Osteocyte (in vitro differentiated cells): ENCODE measurements around the gene HUS1. TPM values are rescaled to one million over a fixed set of nuclear protein-coding genes. Genes with fewer than 3 reads are reported as not detected.
"Not testable (repeated sequence)": the region's sequence is repeated elsewhere in the genome, so short reads cannot be mapped to it uniquely, and the experiment has no call there.

Source experiments
- DNase-seq: peaks from one replicate; pipeline ENCODE4 v3.0.0; 2021; ENCODE audit warnings: mixed read lengths; ENCODE audit not compliant: unreplicated experiment; ENCODE audit errors: extremely low spot score
- H3K27ac Mint-ChIP-seq: one replicate; pipeline ENCODE4 v1.8.0; 2021; ENCODE audit warnings: mild to moderate bottlenecking, mixed read lengths; ENCODE audit not compliant: unreplicated experiment
- H3K27me3 Mint-ChIP-seq: one replicate; pipeline ENCODE4 v1.8.0; 2021; ENCODE audit warnings: mixed read lengths; ENCODE audit not compliant: unreplicated experiment
- H3K36me3 Mint-ChIP-seq: one replicate; pipeline ENCODE4 v1.8.0; 2021; ENCODE audit warnings: mixed read lengths; ENCODE audit not compliant: unreplicated experiment
- H3K4me1 Mint-ChIP-seq: one replicate; pipeline ENCODE4 v1.8.0; 2021; ENCODE audit warnings: mixed read lengths; ENCODE audit not compliant: unreplicated experiment
- H3K4me3 Mint-ChIP-seq: one replicate; pipeline ENCODE4 v1.8.0; 2021; ENCODE audit warnings: mild to moderate bottlenecking, moderate library complexity, mixed read lengths; ENCODE audit not compliant: unreplicated experiment
- H3K9me3 Mint-ChIP-seq: one replicate; pipeline ENCODE4 v1.8.0; 2021; ENCODE audit warnings: mixed read lengths; ENCODE audit not compliant: unreplicated experiment
- CTCF ChIP-seq: fragments of 200-600 bp; sonication (generic); IDR thresholded peaks from 2 replicates; pipeline ENCODE4 v1.5.0; 2021; ENCODE audit warnings: antibody characterized with exemption, mild to moderate bottlenecking, moderate library complexity
- total RNA-seq: library from RNA; stranded (reverse); gene quantifications from 2 replicates; pipeline ENCODE4 v1.2.1, GENCODE V29; 2021

Gene HUS1
- total RNA-seq, 1 donor from 2014 or later = 28.8 TPM

- H3K27me3 Mint-ChIP-seq = no peaks in the 10 kb centered on the region
- no peak overlapping the region for H3K4me3 Mint-ChIP-seq
- TF ChIP-seq CTCF = no peak
- H3K27ac Mint-ChIP-seq = no peak overlapping the region
- H3K9me3 Mint-ChIP-seq = no peaks in the 10 kb centered on the region
- DNase-seq = no peak
- H3K36me3 Mint-ChIP-seq = no peaks in the 10 kb centered on the region
- H3K4me1 Mint-ChIP-seq = peaks cover 27% of the 10 kb centered on the region
Measured at GRCh38 chr7:47946581-47947354, 32.6 kb downstream of the HUS1 start.

GRCh38 chr7:47945261-47946015 is 34.0 kb downstream of the HUS1 start:
- H3K36me3 Mint-ChIP-seq = no peaks in the 10 kb centered on the region
- no peaks in the 10 kb centered on the region for H3K27me3 Mint-ChIP-seq
- H3K27ac Mint-ChIP-seq = no peak overlapping the region
- DNase-seq = peak; percentile 86
- H3K4me1 Mint-ChIP-seq = peaks cover 40% of the 10 kb centered on the region
- TF ChIP-seq CTCF = peak; percentile 86
- no peaks in the 10 kb centered on the region for H3K9me3 Mint-ChIP-seq
- H3K4me3 Mint-ChIP-seq = no peak overlapping the region

- Mint-ChIP-seq H3K27ac (no peak overlapping the region), H3K27me3 (no peaks in the 10 kb centered on the region), H3K36me3 (no peaks in the 10 kb centered on the region), H3K4me1 (peaks cover 47% of the 10 kb centered on the region), H3K4me3 (no peak overlapping the region), H3K9me3 (no peaks in the 10 kb centered on the region)
- no peak for TF ChIP-seq CTCF
- DNase-seq = no peak
Measured at GRCh38 chr7:47944536-47945260, 34.7 kb downstream of the HUS1 start.

- peaks cover 49% of the 10 kb centered on the region for H3K4me1 Mint-ChIP-seq
Measured at GRCh38 chr7:47943676-47944474, 35.5 kb downstream of the HUS1 start.

GRCh38 chr7:47942651-47943050 is 36.8 kb downstream of the HUS1 start:
- not testable (repeated sequence) for H3K36me3 Mint-ChIP-seq, H3K4me3 Mint-ChIP-seq, DNase-seq, H3K27ac Mint-ChIP-seq, H3K9me3 Mint-ChIP-seq, H3K27me3 Mint-ChIP-seq
- H3K4me1 Mint-ChIP-seq = peaks cover 41% of the 10 kb centered on the region

More at GRCh38 chr7:47943676-47944474, 35.5 kb downstream of the HUS1 start:
- no peak for TF ChIP-seq CTCF
- H3K27ac Mint-ChIP-seq = peak overlapping the region; percentile 57
- H3K9me3 Mint-ChIP-seq = no peaks in the 10 kb centered on the region
- DNase-seq = peak; percentile 54
- no peak overlapping the region for H3K4me3 Mint-ChIP-seq
- no peaks in the 10 kb centered on the region for H3K27me3 Mint-ChIP-seq
- no peaks in the 10 kb centered on the region for H3K36me3 Mint-ChIP-seq
